IMR-90 (cell line): ENCODE data around the gene EVL. TPM values are rescaled to one million over a fixed set of nuclear protein-coding genes. Genes with fewer than 3 reads are reported as not detected.

Source experiments
- ATAC-seq: fragments of 200-7000 bp; cut with Tn5 transposase; 2 replicates; pipeline ENCODE4 v1.9.1; 2020; ENCODE audit warnings: low read depth, mild to moderate bottlenecking, moderate library complexity
- BruUV-seq: library from RNA; stranded (reverse); fragments of 400-500 nt; replicated peaks from 2 replicates; lab custom pipeline; 2021; lab: Mats Ljungman, UMichigan
- CTCF ChIA-PET: fragments of 300-600 bp; formaldehyde crosslinking; extraction: SDS; loops from one replicate; lab custom pipeline; 2021; ENCODE audit warnings: antibody characterized with exemption; lab: Yijun Ruan, JAX
- POLR2A ChIA-PET: fragments of 300-600 bp; sonication (Branson Sonifier 250); formaldehyde crosslinking; loops from one replicate; lab custom pipeline; 2022; ENCODE audit warnings: antibody characterized with exemption; ENCODE audit not compliant: unreplicated experiment; lab: Charles Lee
- DNase-seq: peaks from one replicate; pipeline ENCODE4 v3.0.0; 2013
- H2AFZ ChIP-seq: replicated peaks from 2 replicates; pipeline ENCODE3; 2013; ENCODE audit warnings: low read length, mild to moderate bottlenecking; ENCODE audit not compliant: poor library complexity
- H2AK5ac ChIP-seq: 2 replicates; pipeline ENCODE4 v1.6.1; 2013; ENCODE audit warnings: low read depth, low read length, inconsistent platforms
- H2AK9ac ChIP-seq: replicated peaks from 2 replicates; pipeline ENCODE3; 2013; ENCODE audit warnings: mild to moderate bottlenecking, low read depth, low read length, moderate library complexity; ENCODE audit not compliant: poor library complexity
- H2BK120ac ChIP-seq: 2 replicates; pipeline ENCODE4 v1.6.1; 2013; ENCODE audit warnings: low read depth, low read length, inconsistent platforms
- H2BK15ac ChIP-seq: 3 replicates; pipeline ENCODE4 v1.6.1; 2013; ENCODE audit warnings: low read depth, low read length, inconsistent platforms
- H2BK20ac ChIP-seq: 2 replicates; pipeline ENCODE4 v1.6.1; 2013; ENCODE audit warnings: low read depth, mild to moderate bottlenecking, inconsistent platforms, low read length, moderate library complexity
- H2BK5ac ChIP-seq: 2 replicates; pipeline ENCODE4 v1.6.1; 2013; ENCODE audit warnings: mild to moderate bottlenecking, low read depth, low read length, inconsistent platforms; ENCODE audit not compliant: poor library complexity, severe bottlenecking
- H3K14ac ChIP-seq: replicated peaks from 2 replicates; pipeline ENCODE4 v1.6.1; 2013; ENCODE audit warnings: low read depth, low read length, inconsistent platforms
- H3K18ac ChIP-seq: 2 replicates; pipeline ENCODE4 v1.6.1; 2013; ENCODE audit warnings: low read depth, low read length, control low read depth
- H3K23ac ChIP-seq: 2 replicates; pipeline ENCODE4 v1.6.1; 2013; ENCODE audit warnings: low read depth, low read length, inconsistent platforms
- H3K27ac ChIP-seq: 2 replicates; pipeline ENCODE4 v1.5.1; 2013; ENCODE audit warnings: mild to moderate bottlenecking, control low read depth, low read length; ENCODE audit not compliant: insufficient read depth
- H3K27me3 ChIP-seq: 2 replicates; pipeline ENCODE4 v1.6.1; 2013; ENCODE audit warnings: low read length; ENCODE audit not compliant: control insufficient read depth, insufficient read depth
- H3K36me3 ChIP-seq: 2 replicates; pipeline ENCODE4 v1.6.1; 2013; ENCODE audit warnings: low read length, mixed read lengths; ENCODE audit not compliant: control insufficient read depth, insufficient read depth
- H3K4ac ChIP-seq: 2 replicates; pipeline ENCODE4 v1.6.1; 2013; ENCODE audit warnings: low read depth, low read length, inconsistent platforms
- H3K4me1 ChIP-seq: 2 replicates; pipeline ENCODE4 v1.6.1; 2013; ENCODE audit warnings: low read length, mixed read lengths; ENCODE audit not compliant: control insufficient read depth, insufficient read depth
- H3K4me2 ChIP-seq: 2 replicates; pipeline ENCODE4 v1.6.1; 2013; ENCODE audit warnings: low read depth, mild to moderate bottlenecking, control low read depth, low read length, moderate library complexity
- H3K4me3 ChIP-seq: 2 replicates; pipeline ENCODE4 v1.5.1; 2013; ENCODE audit warnings: low read depth, mild to moderate bottlenecking, control low read depth, low read length, moderate library complexity; ENCODE audit not compliant: insufficient read depth
- H3K56ac ChIP-seq: 2 replicates; pipeline ENCODE4 v1.6.1; 2013; ENCODE audit warnings: low read length, inconsistent platforms; ENCODE audit not compliant: insufficient read depth; ENCODE audit errors: extremely low read depth
- H3K79me1 ChIP-seq, 2 experiments: 2 replicates each; pipeline ENCODE4 v1.6.1; 2013; ENCODE audit warnings: low read length in 2 of 2, inconsistent platforms in 1 of 2, low read depth in 1 of 2
- H3K9ac ChIP-seq: 2 replicates; pipeline ENCODE4 v1.6.1; 2013; ENCODE audit warnings: low read depth, low read length, control low read depth
- H3K9me1 ChIP-seq: 2 replicates; pipeline ENCODE4 v1.6.1; 2013; ENCODE audit warnings: low read length, inconsistent platforms; ENCODE audit not compliant: insufficient read depth
- H3K9me3 ChIP-seq: 2 replicates; pipeline ENCODE4 v1.6.1; 2013; ENCODE audit warnings: low read length; ENCODE audit not compliant: control insufficient read depth, insufficient read depth
- H4K20me1 ChIP-seq: 2 replicates; pipeline ENCODE4 v1.6.1; 2013; ENCODE audit warnings: low read length, inconsistent platforms; ENCODE audit not compliant: insufficient read depth
- H4K5ac ChIP-seq: 2 replicates; pipeline ENCODE4 v1.6.1; 2013; ENCODE audit warnings: mild to moderate bottlenecking, low read depth, low read length, control low read depth
- H4K8ac ChIP-seq, 2 experiments: 2 replicates each; pipeline ENCODE4 v1.6.1; 2013; ENCODE audit warnings: low read depth in 2 of 2, low read length in 2 of 2, control low read depth in 1 of 2, inconsistent platforms in 1 of 2
- H4K91ac ChIP-seq: 2 replicates; pipeline ENCODE4 v1.6.1; 2013; ENCODE audit warnings: low read depth, low read length, inconsistent platforms; ENCODE audit not compliant: insufficient read depth
- MAZ ChIP-seq: IDR thresholded peaks from 2 replicates; pipeline ENCODE4 v1.6.1; 2012; ENCODE audit warnings: low read depth, mild to moderate bottlenecking, low read length, improper control_type of control experiment, moderate library complexity, borderline replicate concordance
- MXI1 ChIP-seq: IDR thresholded peaks from 2 replicates; pipeline ENCODE4 v1.6.1; 2012; ENCODE audit warnings: low read depth, mild to moderate bottlenecking, low read length, moderate library complexity, borderline replicate concordance
- POLR2A ChIP-seq: IDR thresholded peaks from 2 replicates; pipeline ENCODE4 v1.6.1; 2012; ENCODE audit warnings: mild to moderate bottlenecking, low read depth, low read length
- RAD21 ChIP-seq: IDR thresholded peaks from 2 replicates; pipeline ENCODE4 v1.6.1; 2012; ENCODE audit warnings: low read length, improper control_type of control experiment
- RFX5 ChIP-seq: IDR thresholded peaks from 2 replicates; pipeline ENCODE4 v1.8.0; 2012; ENCODE audit warnings: low read depth, mild to moderate bottlenecking, low read length, moderate library complexity
- WGBS, 2 experiments: methylation state at CpG; one replicate each; pipeline versions ENCODE4 v1.1.5 to v1.1.7; 2013; ENCODE audit warnings: missing lambda C conversion rate in 2 of 2; ENCODE audit not compliant: insufficient read length in 1 of 2; ENCODE audit errors: extremely low coverage in 2 of 2; 5-methylcytosine and 5-hydroxymethylcytosine counted together
- dilution Hi-C: fragments of 300-500 bp; cut with HindIII; formaldehyde crosslinking; loops from one replicate; pipeline ENCODE4 v1.14.3; 2018; ENCODE audit warnings: low sequenced_read_pairs; ENCODE audit not compliant: unreplicated experiment
- in situ Hi-C: fragments of 300-500 bp; cut with MboI; formaldehyde crosslinking; loops from 3 replicates; pipeline ENCODE4 v1.14.3; 2019; ENCODE audit warnings: low sequenced_read_pairs, inconsistent platforms, mixed read lengths
- intact Hi-C: fragments of 100-400 bp; cut with micrococcal nuclease; formaldehyde crosslinking; loops from 2 replicates; pipeline ENCODE4 v1.10.0; 2022
- polyA plus RNA-seq, 3 experiments: library from polyadenylated mRNA; depleted of rRNA; stranded (reverse); fragments of >200 nt; gene quantifications; 2 replicates each; pipeline ENCODE4 v1.2.3, GENCODE V29; 2012; ENCODE audit warnings: low replicate concordance in 1 of 3
- total RNA-seq: library from RNA; depleted of rRNA; stranded (reverse); fragments of >200 nt; gene quantifications from 2 replicates; pipeline ENCODE4 v1.2.3, GENCODE V29; 2012
- TF ChIP-seq, protein P1 (sequence below): fragments of 150-350 bp; IDR thresholded peaks from 2 replicates; pipeline ENCODE4 v1.6.1; 2017; ENCODE audit warnings: mild to moderate bottlenecking, antibody characterized with exemption, low read length, low read depth

Gene EVL
- total and polyA plus RNA-seq, 2 of the 4 experiments (the other 2 are of a cell fraction) = 7.2 to 36.5 TPM

DNA sequence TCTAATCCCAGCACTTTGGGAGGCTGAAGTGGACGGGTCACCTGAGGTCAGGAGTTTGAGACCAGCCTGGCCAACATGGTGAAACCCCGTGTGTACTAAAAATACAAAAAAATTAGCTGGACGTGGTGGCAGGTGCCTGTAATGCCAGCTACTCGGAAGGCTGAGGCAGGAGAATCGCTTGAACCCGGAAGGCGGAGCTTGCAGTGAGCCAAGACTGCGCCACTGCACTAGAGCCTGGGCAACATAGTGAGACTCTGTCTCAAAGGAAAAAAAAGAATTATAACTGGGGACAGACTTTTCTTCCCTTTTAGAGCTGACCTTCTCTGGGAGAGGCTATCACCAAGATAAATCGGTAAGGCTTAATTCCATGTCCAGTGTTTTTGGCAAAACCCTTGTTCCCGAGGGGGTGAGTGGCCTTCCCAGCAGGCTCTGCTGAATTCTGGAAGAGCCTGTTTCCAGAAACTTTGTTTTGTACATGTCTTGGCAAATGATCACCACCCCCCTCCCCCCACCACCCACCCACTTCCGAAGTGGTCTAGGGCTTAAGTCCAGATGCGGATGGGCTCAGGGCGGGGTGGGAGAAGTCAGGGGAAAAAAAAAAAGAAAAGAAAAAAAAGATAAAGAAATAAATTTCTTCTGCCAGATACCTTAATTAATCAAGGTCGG lies 126.5 kb downstream of the EVL start:
- H4K5ac ChIP-seq = peak overlapping the region; percentile 99; the same call in 1 of the 2 replicates
- H2AFZ ChIP-seq = peak overlapping the region; percentile 95
- no peaks in the 10 kb centered on the region for H3K9me3 ChIP-seq
- ChIA-PET POLR2A (no interaction called here), CTCF (interaction anchor here (0.7 to 1.8 kb wide), 2 partner anchors 156 to 208 kb away, joined by 4 to 6 read pairs; no protein-coding TSS in a partner anchor)
- BruUV-seq = no TSS peak
- DNase-seq (no peak), ATAC-seq (no peak)
- H2BK15ac ChIP-seq = no peak overlapping the region
- H4K91ac ChIP-seq = no peak overlapping the region
- H3K4me1 ChIP-seq = peaks cover 6% of the 10 kb centered on the region
- TF ChIP-seq RFX5 (no peak), MXI1 (no peak), POLR2A (no peak), RAD21 (no peak), MAZ (no peak)
- TF ChIP-seq, protein P1, sequence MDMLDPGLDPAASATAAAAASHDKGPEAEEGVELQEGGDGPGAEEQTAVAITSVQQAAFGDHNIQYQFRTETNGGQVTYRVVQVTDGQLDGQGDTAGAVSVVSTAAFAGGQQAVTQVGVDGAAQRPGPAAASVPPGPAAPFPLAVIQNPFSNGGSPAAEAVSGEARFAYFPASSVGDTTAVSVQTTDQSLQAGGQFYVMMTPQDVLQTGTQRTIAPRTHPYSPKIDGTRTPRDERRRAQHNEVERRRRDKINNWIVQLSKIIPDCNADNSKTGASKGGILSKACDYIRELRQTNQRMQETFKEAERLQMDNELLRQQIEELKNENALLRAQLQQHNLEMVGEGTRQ = no peak
- H3K4me2 ChIP-seq = no peak overlapping the region
- peaks cover 0 to 4% of the 10 kb centered on the region in 2 experiments; a peak in 1 of 4 replicates for H3K79me1 ChIP-seq
- no peak overlapping the region for H2BK20ac ChIP-seq
- H3K14ac ChIP-seq = no peak overlapping the region
- in situ Hi-C loops = loop anchor here (10.0 kb wide), 1 partner anchor 207 kb away; no protein-coding TSS in a partner anchor
- H4K20me1 ChIP-seq = no peaks in the 10 kb centered on the region
- H2BK120ac ChIP-seq = no peak overlapping the region
- no peak overlapping the region for H3K23ac ChIP-seq
- H2AK9ac ChIP-seq = no peak overlapping the region
- H3K36me3 ChIP-seq = no peaks in the 10 kb centered on the region
- no peaks in the 10 kb centered on the region for H3K27me3 ChIP-seq
- no peak overlapping the region for H2AK5ac ChIP-seq
- no peak overlapping the region for H2BK5ac ChIP-seq
- WGBS, 2 experiments = 94% methylated on average over 7 of the region's 14 CpGs; no CpG with 5 or more reads in 1 of the 2 experiments
- H3K18ac ChIP-seq = no peak overlapping the region; the same call in 1 of the 2 replicates
- no peak overlapping the region for H3K56ac ChIP-seq
- no peak overlapping the region for H3K27ac ChIP-seq
- H3K9me1 ChIP-seq = peaks cover 11% of the 10 kb centered on the region
- no peak overlapping the region for H3K9ac ChIP-seq
- no peak overlapping the region for H3K4ac ChIP-seq
- peak overlapping the region; percentile 98 to 100; a peak in 3 of 4 replicates for H4K8ac ChIP-seq
- H3K4me3 ChIP-seq = no peak overlapping the region
- intact Hi-C loops = loop anchor here (1.0 kb wide), 1 partner anchor 209 kb away; no protein-coding TSS in a partner anchor
- dilution Hi-C loops = no loop called here
